GM12801 (cell line): ENCODE data around the gene RNU7-1.

Experiments
- CTCF ChIP-seq: IDR thresholded peaks from one replicate; pipeline ENCODE4 v1.5.1; 2011; ENCODE audit warnings: control low read depth; ENCODE audit not compliant: insufficient read length; ENCODE audit errors: extremely low read depth

RNU7-1 gene

GRCh38 chr12:6915789-6916285 lies 27.8 kb upstream of the RNU7-1 start:
- TF ChIP-seq CTCF, result no peak

- TF ChIP-seq CTCF, result no peak
Observed at GRCh38 chr12:6916426-6917200, 27.0 kb upstream of the RNU7-1 start.

- no peak for TF ChIP-seq CTCF
Observed at GRCh38 chr12:6917491-6918231, 26.0 kb upstream of the RNU7-1 start.

- TF ChIP-seq CTCF, result no peak
Observed at GRCh38 chr12:6919588-6919987, 24.0 kb upstream of the RNU7-1 start.

- TF ChIP-seq CTCF, result no peak
Observed at GRCh38 chr12:6921539-6921938, 22.1 kb upstream of the RNU7-1 start.

GRCh38 chr12:6921996-6922946 lies 21.3 kb upstream of the RNU7-1 start:
- no peak for TF ChIP-seq CTCF
